HepG2 (cell line): ENCODE measurements around the gene SRSF2. TPM values are rescaled to one million over a fixed set of nuclear protein-coding genes. Genes with fewer than 3 reads are reported as not detected.

Source experiments
- AKNA ChIP-seq: sonication (generic); formaldehyde crosslinking; IDR thresholded peaks from 2 replicates; pipeline ENCODE4 v1.4.0; 2020; ENCODE audit warnings: missing genetic modification reagents, borderline replicate concordance
- CREB1 ChIP-seq, 2 experiments: fragments of 450-650 bp in 1 of 2; IDR thresholded peaks; 2 replicates each; pipeline ENCODE4 v1.6.1; 2016 to 2017; ENCODE audit warnings: control low read depth in 1 of 2, mild to moderate bottlenecking in 1 of 2, missing compliant biosample characterization in 1 of 2, missing genetic modification characterization in 1 of 2
- EEA1 ChIP-seq: sonication (generic); formaldehyde crosslinking; IDR thresholded peaks from 2 replicates; pipeline ENCODE4 v1.5.1; 2020; ENCODE audit warnings: mild to moderate bottlenecking, missing genetic modification reagents, borderline replicate concordance
- ELF3 ChIP-seq: IDR thresholded peaks from 2 replicates; pipeline ENCODE4 v1.6.1; 2016; ENCODE audit warnings: missing genetic modification reagents, missing compliant biosample characterization
- HDAC1 ChIP-seq: sonication (generic); formaldehyde crosslinking; IDR thresholded peaks from 2 replicates; pipeline ENCODE4 v1.5.1; 2020; ENCODE audit warnings: mild to moderate bottlenecking, missing genetic modification reagents
- HMG20A ChIP-seq: IDR thresholded peaks from 2 replicates; pipeline ENCODE4 v1.6.1; 2016; ENCODE audit warnings: borderline replicate concordance
- KDM6A ChIP-seq: IDR thresholded peaks from 2 replicates; pipeline ENCODE4 v1.6.1; 2016; ENCODE audit warnings: low read depth
- KLF6 ChIP-seq: IDR thresholded peaks from 2 replicates; pipeline ENCODE4 v1.8.0; 2016; ENCODE audit warnings: missing biosample characterization, missing genetic modification reagents
- MAF1 ChIP-seq: sonication (generic); formaldehyde crosslinking; IDR thresholded peaks from 2 replicates; pipeline ENCODE4 v1.5.0; 2020; ENCODE audit warnings: missing genetic modification reagents, borderline replicate concordance
- PCBP2 ChIP-seq: fragments of 200-400 bp; formaldehyde crosslinking; optimal IDR thresholded peaks from 2 replicates; pipeline ENCODE3; 2018; ENCODE audit warnings: low read length, low read depth; ENCODE audit not compliant: poor library complexity, severe bottlenecking
- SOX5 ChIP-seq: IDR thresholded peaks from 2 replicates; pipeline ENCODE4 v1.6.1; 2016; ENCODE audit warnings: borderline replicate concordance
- ZBTB2 ChIP-seq: sonication (generic); formaldehyde crosslinking; IDR thresholded peaks from 2 replicates; pipeline ENCODE4 v1.8.0; 2022; ENCODE audit warnings: low read depth, missing genetic modification reagents
- ZNF12 ChIP-seq: sonication (generic); formaldehyde crosslinking; IDR thresholded peaks from 2 replicates; pipeline ENCODE4 v1.5.0; 2020; ENCODE audit warnings: missing genetic modification reagents
- ZNF335 ChIP-seq: sonication (generic); formaldehyde crosslinking; IDR thresholded peaks from 2 replicates; pipeline ENCODE4 v1.4.0; 2020; ENCODE audit warnings: missing genetic modification reagents
- ZNF430 ChIP-seq: sonication (generic); formaldehyde crosslinking; IDR thresholded peaks from 2 replicates; pipeline ENCODE4 v1.9.0; 2021; ENCODE audit warnings: mild to moderate bottlenecking, missing genetic modification reagents
- ZNF451 ChIP-seq: sonication (generic); formaldehyde crosslinking; IDR thresholded peaks from 2 replicates; pipeline ENCODE4 v1.5.0; 2020; ENCODE audit warnings: mild to moderate bottlenecking, missing genetic modification reagents
- ZNF501 ChIP-seq: sonication (generic); formaldehyde crosslinking; IDR thresholded peaks from 2 replicates; pipeline ENCODE4 v1.5.1; 2020; ENCODE audit warnings: mild to moderate bottlenecking, moderate library complexity, missing genetic modification reagents
- ZNF598 ChIP-seq: sonication (generic); formaldehyde crosslinking; IDR thresholded peaks from 2 replicates; pipeline ENCODE4 v1.5.1; 2020; ENCODE audit warnings: mild to moderate bottlenecking, missing genetic modification reagents, borderline replicate concordance
- ZNF761 ChIP-seq: sonication (generic); formaldehyde crosslinking; conservative IDR thresholded peaks from 2 replicates; pipeline ENCODE4 v1.4.0; 2020; ENCODE audit warnings: mild to moderate bottlenecking, missing genetic modification reagents
- ZNF788 ChIP-seq: sonication (generic); formaldehyde crosslinking; IDR thresholded peaks from 2 replicates; pipeline ENCODE4 v1.5.0; 2020; ENCODE audit warnings: mild to moderate bottlenecking, missing genetic modification reagents, borderline replicate concordance
- polyA plus RNA-seq, 8 experiments: library from polyadenylated mRNA; depleted of rRNA in 3 of 8; stranded (reverse) in 7 of 8; unstranded in 1 of 8; fragments of >200 nt; fragmentation: Illumina TruSeq in 4 of 8; extraction: Trizol in 4 of 8; gene quantifications; 2 replicates each; pipeline versions ENCODE4 v1.2.1 to v1.2.3, GENCODE V29; 2011 to 2016; ENCODE audit warnings: low read depth in 4 of 8, missing spikeins in 1 of 8, mixed read lengths in 1 of 8; ENCODE audit not compliant: insufficient read depth in 1 of 8
- total RNA-seq, 5 experiments: library from RNA; depleted of rRNA; stranded (reverse); fragments of >200 nt; fragmentation: Illumina TruSeq; extraction: Trizol; gene quantifications; 2 replicates each; pipeline ENCODE4 v1.2.3, GENCODE V29; 2016; ENCODE audit warnings: low read depth in 1 of 5
- TF ChIP-seq, protein P1 (sequence below): sonication (generic); formaldehyde crosslinking; IDR thresholded peaks from 2 replicates; pipeline ENCODE4 v1.5.0; 2020; ENCODE audit warnings: missing genetic modification reagents

Gene SRSF2
- total and polyA plus RNA-seq, 2 of the 13 experiments (the other 11 are each of a cell fraction or from before 2014, with no cell fraction given) = 306 to 319 TPM

DNA sequence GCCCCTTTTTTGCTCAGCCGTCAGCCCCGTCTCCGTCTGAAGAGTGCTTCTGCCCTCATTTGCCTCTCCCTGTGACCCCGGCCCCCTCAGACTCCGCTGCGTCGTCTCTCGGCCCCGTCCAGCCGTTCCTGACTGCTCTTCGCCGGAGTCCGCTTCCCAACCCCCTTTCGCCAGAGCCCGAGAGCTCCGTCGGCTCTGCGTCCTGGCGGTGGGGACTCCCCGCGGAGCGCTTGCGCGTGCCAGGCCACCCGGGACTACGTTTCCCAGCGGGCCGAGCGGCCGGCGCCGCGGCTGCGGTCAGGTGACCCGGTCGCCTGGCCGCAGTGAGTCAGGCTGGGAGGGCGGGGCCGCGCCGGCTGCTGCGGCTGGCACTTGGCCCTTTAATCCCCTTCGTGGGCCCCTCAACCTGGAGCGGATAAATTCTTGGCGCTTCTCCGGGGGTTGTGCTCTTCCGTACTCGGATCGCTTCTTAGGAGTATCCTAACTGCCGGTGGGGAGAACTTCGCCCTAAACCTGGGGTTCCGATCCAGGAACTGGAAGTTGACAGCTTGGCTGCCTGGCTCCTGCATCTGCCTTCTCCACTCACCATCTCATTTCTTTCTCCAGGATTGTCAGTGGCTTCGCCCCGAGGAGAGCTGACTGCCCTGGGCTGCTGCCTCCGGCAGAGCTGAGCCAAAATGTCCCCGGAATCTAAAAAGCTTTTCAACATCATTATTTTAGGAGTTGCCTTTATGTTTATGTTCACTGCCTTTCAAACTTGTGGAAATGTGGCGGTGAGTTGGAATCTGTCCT, 741 bp upstream of the SRSF2 start, which contains the start of gene MFSD11 (continued):
- TF ChIP-seq EEA1 = peak; percentile 79; the same call in 1 of the 2 replicates
- TF ChIP-seq SOX5 (CRISPR knock-in tag) = peak; percentile 60
- no peak for TF ChIP-seq ZNF430 (CRISPR knock-in tag)
- TF ChIP-seq ZNF335 = peak; percentile 72
- TF ChIP-seq, protein P1, sequence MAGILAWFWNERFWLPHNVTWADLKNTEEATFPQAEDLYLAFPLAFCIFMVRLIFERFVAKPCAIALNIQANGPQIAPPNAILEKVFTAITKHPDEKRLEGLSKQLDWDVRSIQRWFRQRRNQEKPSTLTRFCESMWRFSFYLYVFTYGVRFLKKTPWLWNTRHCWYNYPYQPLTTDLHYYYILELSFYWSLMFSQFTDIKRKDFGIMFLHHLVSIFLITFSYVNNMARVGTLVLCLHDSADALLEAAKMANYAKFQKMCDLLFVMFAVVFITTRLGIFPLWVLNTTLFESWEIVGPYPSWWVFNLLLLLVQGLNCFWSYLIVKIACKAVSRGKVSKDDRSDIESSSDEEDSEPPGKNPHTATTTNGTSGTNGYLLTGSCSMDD (CRISPR knock-in tag) = no peak
- TF ChIP-seq PCBP2 = no peak
- no peak; the same call in 1 of the 2 replicates for TF ChIP-seq HMG20A
- TF ChIP-seq KDM6A = no peak
- TF ChIP-seq ZBTB2 = peak; percentile 72
- TF ChIP-seq ZNF501 = peak; percentile 94
- TF ChIP-seq HDAC1 (CRISPR knock-in tag) = peak; percentile 94
- TF ChIP-seq ELF3 (CRISPR knock-in tag) = no peak
- TF ChIP-seq MAF1 (CRISPR knock-in tag) = no peak
- TF ChIP-seq CREB1 (IDR thresholded peaks at IDR 0.05) = peak; percentile 29; the same call in 1 of the 2 replicates
- peak; percentile 16 for TF ChIP-seq CREB1 (CRISPR knock-in tag; IDR thresholded peaks at IDR 0.05)
- 0 out of 2 replicates have a peak, but pooled peaks have one; percentile 17 for TF ChIP-seq ZNF598 (CRISPR knock-in tag)
- peak; percentile 69 for TF ChIP-seq KLF6 (CRISPR knock-in tag)
- no peak for TF ChIP-seq ZNF451 (CRISPR knock-in tag)
- TF ChIP-seq AKNA = no peak
- TF ChIP-seq ZNF788 (CRISPR knock-in tag) = peak; percentile 11; the same call in 1 of the 2 replicates
- TF ChIP-seq ZNF761 (CRISPR knock-in tag) = peak; percentile 95
- no peak for TF ChIP-seq ZNF12 (CRISPR knock-in tag)
